ENCODE measurements around the gene IFNGR2. TPM values are rescaled to one million over a fixed set of nuclear protein-coding genes. Genes with fewer than 3 reads are reported as not detected.

Gene IFNGR2
- polyA plus RNA-seq, 1 of the 3 experiments (the other 2 are of a cell fraction), result 92.4 TPM

DNA sequence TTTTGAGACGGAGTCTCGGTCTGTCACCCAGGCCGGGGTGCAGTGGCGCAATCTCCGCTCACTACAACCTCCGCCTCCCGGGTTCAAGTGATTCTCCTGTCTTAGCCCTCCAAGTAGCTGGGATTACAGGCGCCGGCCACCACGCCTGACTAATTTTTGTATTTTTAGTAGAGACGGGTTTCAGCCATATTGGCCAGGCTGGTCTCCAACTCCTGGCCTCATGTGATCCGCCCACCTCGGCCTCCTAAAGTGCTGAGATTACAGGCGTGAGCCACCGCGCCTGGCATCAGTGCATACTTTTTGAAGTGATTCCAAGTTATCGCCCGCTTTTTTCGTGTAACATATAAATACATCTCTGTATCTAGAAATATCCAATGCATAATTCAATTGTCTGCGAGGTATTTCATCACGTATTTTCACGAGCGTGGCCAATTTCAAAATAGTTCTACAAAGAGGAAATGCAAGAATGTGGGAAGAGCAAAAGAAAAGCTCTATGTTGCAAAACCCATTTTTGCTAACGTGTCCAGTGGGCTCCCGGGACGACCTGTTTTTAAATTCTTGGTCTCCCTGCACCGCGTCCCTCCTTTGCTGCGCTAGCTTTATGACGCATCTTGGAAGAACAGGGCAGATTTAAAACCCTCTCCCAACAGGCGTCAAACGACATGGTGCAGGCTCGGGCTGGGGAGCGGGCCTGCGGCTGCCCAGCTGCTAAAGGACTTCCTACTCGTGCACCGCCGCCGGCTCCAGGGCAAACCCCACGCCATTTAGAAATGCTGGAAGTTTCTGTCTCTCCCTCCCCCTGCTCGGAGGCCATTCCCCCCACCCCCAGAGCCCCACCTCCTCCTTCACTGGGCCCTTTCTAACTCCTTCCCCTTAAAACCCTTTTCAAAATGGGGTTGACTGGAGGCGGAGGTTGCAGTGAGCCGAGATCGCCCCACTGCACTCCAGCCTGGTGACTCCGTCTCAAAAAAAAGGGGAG is 923 bp upstream of the IFNGR2 start:
- peaks cover 7 to 9% of the 10 kb centered on the region in 2 experiments; a peak in 3 of 4 replicates for H3K4me1 ChIP-seq (ENCODE audit: control insufficient read depth in 1 of 2, insufficient read depth in 2 of 2, low read depth in 1 of 2, low read length in 1 of 2)
- H3K4me2 ChIP-seq, result peak overlapping the region; percentile 73; the same call in 1 of the 2 replicates
- peak overlapping the region; percentile 65; the same call in 1 of the 2 replicates for H3K9ac ChIP-seq
- CTCF ChIA-PET, result interaction anchor here (0.6 to 2.1 kb wide), 6 partner anchors 12 to 376 kb away, joined by 3 to 8 read pairs (median 5); no protein-coding TSS in a partner anchor
- H3F3A ChIP-seq (replicated peaks; ENCODE audit: insufficient read depth), result peaks cover 33% of the 10 kb centered on the region
- peak overlapping the region; percentile 57 to 65 for H3K27ac ChIP-seq (ENCODE audit: low read depth in 2 of 2, low read length in 1 of 2)
- POLR2A ChIA-PET, result no interaction called here
- DNase-seq, result peak; percentile 78
- H3K79me2 ChIP-seq (ENCODE audit: insufficient read depth), result peaks cover 38% of the 10 kb centered on the region
- no peaks in the 10 kb centered on the region for H3K27me3 ChIP-seq (ENCODE audit: insufficient read depth)
- H3K4me3 ChIP-seq (ENCODE audit: low read depth in 2 of 2, low read length in 1 of 2), result peak overlapping the region; percentile 67 to 78
- H4K20me1 ChIP-seq (ENCODE audit: insufficient read depth), result peaks cover 23% of the 10 kb centered on the region
- WGBS (ENCODE audit: low lambda C conversion rate), result 84% methylated on average over 45 of the region's 45 CpGs
- no peaks in the 10 kb centered on the region for H3K9me3 ChIP-seq
- 0 out of 2 replicates have a peak overlapping the region, but pooled peaks have one; percentile 52 for H2AFZ ChIP-seq (ENCODE audit: low read depth)
- H3K36me3 ChIP-seq (replicated peaks in 1 of 2; ENCODE audit: control insufficient read depth in 1 of 2, insufficient read depth in 2 of 2, low read length in 1 of 2), result peaks cover 0 to 12% of the 10 kb centered on the region in 2 experiments
- TF ChIP-seq, protein P1, sequence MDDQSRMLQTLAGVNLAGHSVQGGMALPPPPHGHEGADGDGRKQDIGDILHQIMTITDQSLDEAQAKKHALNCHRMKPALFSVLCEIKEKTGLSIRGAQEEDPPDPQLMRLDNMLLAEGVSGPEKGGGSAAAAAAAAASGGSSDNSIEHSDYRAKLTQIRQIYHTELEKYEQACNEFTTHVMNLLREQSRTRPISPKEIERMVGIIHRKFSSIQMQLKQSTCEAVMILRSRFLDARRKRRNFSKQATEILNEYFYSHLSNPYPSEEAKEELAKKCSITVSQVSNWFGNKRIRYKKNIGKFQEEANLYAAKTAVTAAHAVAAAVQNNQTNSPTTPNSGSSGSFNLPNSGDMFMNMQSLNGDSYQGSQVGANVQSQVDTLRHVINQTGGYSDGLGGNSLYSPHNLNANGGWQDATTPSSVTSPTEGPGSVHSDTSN (IDR thresholded peaks at IDR 0.05), result no peak
- no peak for TF ChIP-seq RCOR1 (IDR thresholded peaks at IDR 0.05; ENCODE audit: low read length)
- 0 out of 2 replicates have a peak, but pooled peaks have one; percentile 22 for TF ChIP-seq YY1 (IDR thresholded peaks at IDR 0.05; ENCODE audit: low read depth)
- no peak for TF ChIP-seq TAF1 (IDR thresholded peaks at IDR 0.05; ENCODE audit: borderline replicate concordance, low read depth, low read length)
- H3K9me2 ChIP-seq, result no peaks in the 10 kb centered on the region

DNA sequence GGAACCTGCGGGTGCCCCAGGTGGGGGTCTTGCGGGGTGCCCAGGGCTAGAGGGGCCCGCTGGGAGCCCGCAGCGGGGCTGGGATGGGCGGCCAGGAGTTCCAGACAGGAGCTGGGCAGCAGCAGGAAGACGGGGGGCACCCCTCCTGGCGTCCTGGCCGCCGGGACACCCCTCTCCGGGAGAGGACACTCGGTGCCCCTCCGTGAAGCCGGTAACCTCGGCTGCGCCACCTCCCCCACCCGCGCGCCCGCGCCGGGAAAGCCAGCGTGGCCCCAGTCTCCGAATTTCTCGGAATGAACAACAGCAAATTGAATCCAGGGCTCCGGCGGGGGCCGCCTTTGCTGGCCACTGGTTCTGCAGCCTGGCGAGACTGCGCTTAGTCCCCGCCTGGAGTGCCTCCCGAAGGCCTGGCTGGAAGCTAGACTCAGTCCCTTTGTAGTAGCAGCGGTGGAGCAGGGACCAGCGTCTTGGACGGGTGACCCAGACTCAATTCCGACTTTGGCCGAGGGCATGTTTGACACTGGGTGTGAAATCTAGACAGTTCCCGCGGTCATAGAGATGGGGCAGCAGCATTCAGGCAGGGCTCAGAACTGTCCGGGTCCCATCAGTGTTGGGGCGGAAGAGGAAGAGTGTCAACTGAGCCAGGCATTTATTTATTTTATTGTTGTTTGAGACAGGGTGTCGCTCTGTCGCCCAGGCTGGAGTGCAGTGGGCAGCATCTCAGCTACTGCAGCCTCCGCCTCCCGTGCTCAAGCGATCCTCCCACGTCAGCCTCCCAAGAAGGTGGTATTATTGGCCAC is 773 bp downstream of the IFNGR2 start:
- TF ChIP-seq CHD2 (IDR thresholded peaks at IDR 0.05; ENCODE audit: low read length, partially characterized antibody), result peak; percentile 48
- 0 out of 2 replicates have a peak, but pooled peaks have one; percentile 14 for TF ChIP-seq TAF1 (IDR thresholded peaks at IDR 0.05; ENCODE audit: borderline replicate concordance, low read depth, low read length)
- TF ChIP-seq RCOR1 (IDR thresholded peaks at IDR 0.05; ENCODE audit: low read length), result peak; percentile 11; the same call in 1 of the 2 replicates
- TF ChIP-seq, protein P2, sequence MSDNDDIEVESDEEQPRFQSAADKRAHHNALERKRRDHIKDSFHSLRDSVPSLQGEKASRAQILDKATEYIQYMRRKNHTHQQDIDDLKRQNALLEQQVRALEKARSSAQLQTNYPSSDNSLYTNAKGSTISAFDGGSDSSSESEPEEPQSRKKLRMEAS (IDR thresholded peaks at IDR 0.05; ENCODE audit: low read depth), result 0 out of 2 replicates have a peak, but pooled peaks have one; percentile 11
- TF ChIP-seq NRF1 (IDR thresholded peaks at IDR 0.05; ENCODE audit: low read depth, low read length), result no peak
- H3K4me2 ChIP-seq, result peak overlapping the region; percentile 83
- H3K9me2 ChIP-seq, result no peaks in the 10 kb centered on the region
- H3K27ac ChIP-seq (ENCODE audit: low read depth in 2 of 2, low read length in 1 of 2), result peak overlapping the region; percentile 77 to 81
- H3K79me2 ChIP-seq (ENCODE audit: insufficient read depth), result peaks cover 55% of the 10 kb centered on the region
- peak; percentile 76 for DNase-seq
- H4K20me1 ChIP-seq (ENCODE audit: insufficient read depth), result peaks cover 35% of the 10 kb centered on the region
- no peaks in the 10 kb centered on the region for H3K9me3 ChIP-seq
- H3K36me3 ChIP-seq (replicated peaks in 1 of 2; ENCODE audit: control insufficient read depth in 1 of 2, insufficient read depth in 2 of 2, low read length in 1 of 2), result peaks cover 0 to 16% of the 10 kb centered on the region in 2 experiments
- 22% methylated on average over 17 of the region's 47 CpGs for WGBS (ENCODE audit: low lambda C conversion rate)
- no peaks in the 10 kb centered on the region for H3K27me3 ChIP-seq (ENCODE audit: insufficient read depth)
- H2AFZ ChIP-seq (ENCODE audit: low read depth), result no peak overlapping the region
- ChIA-PET CTCF (interaction anchor here (1.3 to 3.3 kb wide), 3 partner anchors 43 to 210 kb away, joined by 3 to 12 read pairs (median 5); no protein-coding TSS in a partner anchor), POLR2A (interaction anchor here (0.6 to 1.2 kb wide), 2 partner anchors 40 to 76 kb away, joined by 3 to 7 read pairs; partner anchors contain the start of gene TMEM50B)
- peaks cover 7% of the 10 kb centered on the region in 2 experiments; a peak in 1 of 4 replicates for H3K4me1 ChIP-seq (ENCODE audit: control insufficient read depth in 1 of 2, insufficient read depth in 2 of 2, low read depth in 1 of 2, low read length in 1 of 2)
- H3K4me3 ChIP-seq (ENCODE audit: low read depth in 2 of 2, low read length in 1 of 2), result peak overlapping the region; percentile 67 to 78
- peaks cover 30% of the 10 kb centered on the region for H3F3A ChIP-seq (replicated peaks; ENCODE audit: insufficient read depth)
- peak overlapping the region; percentile 92 for H3K9ac ChIP-seq
